CD4-positive, alpha-beta memory T cell (primary cell): ENCODE results near the gene ALMS1. TPM values are rescaled to one million over a fixed set of nuclear protein-coding genes. Genes with fewer than 3 reads are reported as not detected.

Experiments used
- CTCF ChIA-PET: fragments of 350-600 bp; sonication (Branson Sonifier 250); formaldehyde crosslinking; loops from one replicate; lab custom pipeline; 2021; ENCODE audit warnings: inconsistent platforms; ENCODE audit not compliant: partially characterized antibody; lab: Charles Lee
- POLR2A ChIA-PET: fragments of 350-600 bp; sonication (Branson Sonifier 250); formaldehyde crosslinking; loops from one replicate; lab custom pipeline; 2021; ENCODE audit not compliant: partially characterized antibody; lab: Charles Lee
- DNase-seq, 5 donors: peaks; one replicate each; pipeline versions ENCODE4 v3.0.0 to v3.0.0-alpha.2; 2020 to 2022; ENCODE audit warnings: mixed read lengths in 1 of 5
- H3K27ac ChIP-seq: one replicate; pipeline ENCODE4 v1.7.0; 2013; ENCODE audit warnings: low read depth, low read length
- H3K27me3 ChIP-seq: 2 replicates; pipeline ENCODE4 v1.7.0; 2013; ENCODE audit warnings: mild to moderate bottlenecking, low read length, moderate library complexity; ENCODE audit not compliant: insufficient read depth
- H3K36me3 ChIP-seq: 2 replicates; pipeline ENCODE4 v1.7.0; 2013; ENCODE audit warnings: mild to moderate bottlenecking, low read length, moderate library complexity; ENCODE audit not compliant: insufficient read depth
- H3K4me1 ChIP-seq: 2 replicates; pipeline ENCODE4 v1.7.0; 2013; ENCODE audit warnings: mild to moderate bottlenecking, low read length, moderate library complexity; ENCODE audit not compliant: insufficient read depth
- H3K4me3 ChIP-seq, 2 donors: one replicate each; pipeline ENCODE4 v1.7.0; 2013; ENCODE audit warnings: low read length in 2 of 2, mild to moderate bottlenecking in 1 of 2
- H3K9me3 ChIP-seq, 2 donors: one replicate each; pipeline ENCODE4 v1.7.0; 2013; ENCODE audit warnings: low read length in 2 of 2, control low read depth in 1 of 2; ENCODE audit not compliant: control insufficient read depth in 1 of 2
- H3K27ac Mint-ChIP-seq, 7 donors: one replicate each; pipeline ENCODE4 v1.8.0; 2020 to 2021; ENCODE audit warnings: mixed read lengths in 7 of 7, mild to moderate bottlenecking in 6 of 7, inconsistent platforms in 3 of 7, moderate library complexity in 3 of 7
- H3K27me3 Mint-ChIP-seq, 2 donors: one replicate each; pipeline ENCODE4 v1.8.0; 2020 to 2021; ENCODE audit warnings: mixed read lengths in 2 of 2
- H3K36me3 Mint-ChIP-seq, 2 donors: one replicate each; pipeline ENCODE4 v1.8.0; 2020 to 2021; ENCODE audit warnings: mixed read lengths in 2 of 2, inconsistent platforms in 1 of 2, mild to moderate bottlenecking in 1 of 2
- H3K4me1 Mint-ChIP-seq, 4 donors: one replicate each; pipeline ENCODE4 v1.8.0; 2020 to 2021; ENCODE audit warnings: mixed read lengths in 4 of 4, mild to moderate bottlenecking in 1 of 4
- H3K4me3 Mint-ChIP-seq, 8 donors: one replicate each; pipeline ENCODE4 v1.8.0; 2020 to 2021; ENCODE audit warnings: mixed read lengths in 8 of 8, mild to moderate bottlenecking in 7 of 8, moderate library complexity in 6 of 8, inconsistent platforms in 3 of 8
- H3K9me3 Mint-ChIP-seq, 8 donors: one replicate each; pipeline ENCODE4 v1.8.0; 2020 to 2021; ENCODE audit warnings: mixed read lengths in 8 of 8, mild to moderate bottlenecking in 5 of 8, inconsistent platforms in 3 of 8, moderate library complexity in 1 of 8
- intact Hi-C: fragments of 100-400 bp; cut with micrococcal nuclease; formaldehyde crosslinking; loops from one replicate; pipeline ENCODE4 v1.15.1; 2023
- polyA plus RNA-seq, 2 donors: library from polyadenylated mRNA; unstranded; fragments of 300-500 nt; fragmentation: Illumina TruSeq; gene quantifications; one replicate each; pipeline ENCODE4 v1.2.3, GENCODE V29; 2021
- total RNA-seq, 2 experiments: library from RNA; stranded (reverse); gene quantifications; one replicate each; pipeline ENCODE4 v1.2.3, GENCODE V29; 2021

Gene ALMS1
- total and polyA plus RNA-seq, 4 experiments from 2014 or later: 0.83 to 42.9 (median 19.5) TPM

DNA sequence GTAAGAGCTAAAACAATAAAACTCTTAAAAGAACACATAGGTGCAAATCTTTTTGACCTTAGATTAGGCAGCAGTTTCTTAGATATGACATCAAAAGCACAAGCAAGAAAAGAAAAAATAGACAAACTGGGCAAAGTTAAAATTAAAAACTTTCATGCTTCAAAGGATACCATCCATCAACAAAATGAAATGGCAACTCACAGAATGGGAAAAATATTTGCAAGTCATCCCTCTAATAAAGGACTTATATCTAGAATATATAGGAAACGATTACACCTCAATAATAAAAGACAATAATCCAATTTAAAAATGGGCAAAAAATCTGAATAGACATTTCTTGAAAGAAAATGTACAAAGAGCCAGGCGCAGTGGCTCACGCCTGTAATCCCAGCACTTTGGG, 29.5 kb upstream of the ALMS1 start:
- Mint-ChIP-seq H3K27me3 (peaks cover 13 to 17% of the 10 kb centered on the region in 2 donors), H3K27ac (peak overlapping the region in 1 of 7 donors; percentile 8), H3K9me3 (no peaks in the 10 kb centered on the region), H3K4me3 (no peak overlapping the region), H3K4me1 (peaks cover 0 to 2% (median 0%) of the 10 kb centered on the region in 4 donors), H3K36me3 (no peaks in the 10 kb centered on the region)
- no peak overlapping the region for H3K4me3 ChIP-seq
- no peak overlapping the region for H3K27ac ChIP-seq
- ChIA-PET POLR2A (no interaction called here), CTCF (no interaction called here)
- H3K4me1 ChIP-seq: no peaks in the 10 kb centered on the region
- H3K9me3 ChIP-seq: no peaks in the 10 kb centered on the region
- H3K27me3 ChIP-seq: no peaks in the 10 kb centered on the region
- no peak for DNase-seq
- intact Hi-C loops: no loop called here
- H3K36me3 ChIP-seq: no peaks in the 10 kb centered on the region

- ChIA-PET POLR2A (no interaction called here), CTCF (interaction anchor here (0.8 kb wide), 1 partner anchor 15 kb away, joined by 3 read pairs; no protein-coding TSS in a partner anchor)
- no peaks in the 10 kb centered on the region for H3K9me3 Mint-ChIP-seq
- Histone ChIP-seq H3K4me3 (no peak overlapping the region), H3K27ac (no peak overlapping the region), H3K9me3 (no peaks in the 10 kb centered on the region), H3K27me3 (no peaks in the 10 kb centered on the region), H3K36me3 (no peaks in the 10 kb centered on the region), H3K4me1 (no peaks in the 10 kb centered on the region)
- peaks cover 0 to 2% (median 0%) of the 10 kb centered on the region in 4 donors for H3K4me1 Mint-ChIP-seq
- H3K27me3 Mint-ChIP-seq: peaks cover 7 to 16% of the 10 kb centered on the region in 2 donors
- H3K4me3 Mint-ChIP-seq: no peak overlapping the region
- H3K36me3 Mint-ChIP-seq: no peaks in the 10 kb centered on the region
- intact Hi-C loops: no loop called here
- H3K27ac Mint-ChIP-seq: no peak overlapping the region
- DNase-seq: no peak
Measured at GRCh38 chr2:73359915-73360697, 25.5 kb upstream of the ALMS1 start.

DNA sequence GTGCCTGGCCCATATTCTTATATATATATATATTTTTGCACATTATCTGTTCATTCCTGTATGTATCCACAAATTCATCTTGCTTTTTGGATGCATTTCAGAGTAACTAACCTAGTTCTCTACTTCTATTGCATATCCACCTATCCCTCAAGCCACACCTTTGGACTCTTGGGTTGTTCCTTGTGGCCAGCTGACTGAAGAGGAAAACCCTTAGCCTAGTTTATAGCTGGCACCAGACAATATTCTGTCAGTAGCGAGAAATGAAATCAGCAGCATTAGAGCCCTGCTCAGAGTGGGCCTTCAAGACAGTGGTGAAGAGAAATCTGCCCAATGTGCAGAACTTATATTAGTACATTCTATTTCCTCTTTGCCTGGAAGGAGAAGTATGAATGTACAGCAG, 19.6 kb upstream of the ALMS1 start:
- POLR2A ChIA-PET: no interaction called here
- no peaks in the 10 kb centered on the region for H3K36me3 ChIP-seq
- intact Hi-C loops: no loop called here
- no peaks in the 10 kb centered on the region for H3K9me3 ChIP-seq
- H3K4me3 ChIP-seq: no peak overlapping the region
- DNase-seq: no peak
- Mint-ChIP-seq H3K4me1 (no peaks in the 10 kb centered on the region), H3K4me3 (no peak overlapping the region), H3K9me3 (peaks cover 0 to 6% (median 4%) of the 10 kb centered on the region in 8 donors), H3K27ac (no peak overlapping the region), H3K36me3 (no peaks in the 10 kb centered on the region), H3K27me3 (peaks cover 2 to 13% of the 10 kb centered on the region in 2 donors)
- no peaks in the 10 kb centered on the region for H3K4me1 ChIP-seq
- CTCF ChIA-PET: no interaction called here
- H3K27me3 ChIP-seq: no peaks in the 10 kb centered on the region
- no peak overlapping the region for H3K27ac ChIP-seq

- no peak for DNase-seq
- peaks cover 7 to 13% of the 10 kb centered on the region in 2 donors for H3K27me3 Mint-ChIP-seq
- H3K9me3 ChIP-seq: no peaks in the 10 kb centered on the region
- no peaks in the 10 kb centered on the region for H3K27me3 ChIP-seq
- intact Hi-C loops: no loop called here
- POLR2A ChIA-PET: no interaction called here
- CTCF ChIA-PET: no interaction called here
- no peaks in the 10 kb centered on the region for H3K36me3 Mint-ChIP-seq
- no peaks in the 10 kb centered on the region for H3K36me3 ChIP-seq
- H3K27ac ChIP-seq: no peak overlapping the region
- H3K4me1 Mint-ChIP-seq: no peaks in the 10 kb centered on the region
- no peak overlapping the region for H3K4me3 Mint-ChIP-seq
- H3K4me1 ChIP-seq: no peaks in the 10 kb centered on the region
- no peak overlapping the region for H3K4me3 ChIP-seq
- peaks cover 0 to 7% (median 4%) of the 10 kb centered on the region in 8 donors for H3K9me3 Mint-ChIP-seq
- no peak overlapping the region for H3K27ac Mint-ChIP-seq
Measured at GRCh38 chr2:73368781-73369180, 16.9 kb upstream of the ALMS1 start.

- Histone ChIP-seq H3K27ac (no peak overlapping the region), H3K4me1 (no peaks in the 10 kb centered on the region), H3K36me3 (no peaks in the 10 kb centered on the region), H3K4me3 (no peak overlapping the region), H3K27me3 (no peaks in the 10 kb centered on the region), H3K9me3 (no peaks in the 10 kb centered on the region)
- Mint-ChIP-seq H3K36me3 (no peaks in the 10 kb centered on the region), H3K4me3 (no peak overlapping the region), H3K9me3 (peaks cover 0 to 7% (median 4%) of the 10 kb centered on the region in 8 donors), H3K4me1 (no peaks in the 10 kb centered on the region), H3K27me3 (peaks cover 14 to 21% of the 10 kb centered on the region in 2 donors), H3K27ac (no peak overlapping the region)
- CTCF ChIA-PET: no interaction called here
- intact Hi-C loops: no loop called here
- POLR2A ChIA-PET: no interaction called here
- DNase-seq: no peak
Measured at GRCh38 chr2:73370348-73370747, 15.3 kb upstream of the ALMS1 start.

- H3K36me3 Mint-ChIP-seq: no peaks in the 10 kb centered on the region
- CTCF ChIA-PET: no interaction called here
- intact Hi-C loops: no loop called here
Measured at GRCh38 chr2:73373344-73373743, 12.3 kb upstream of the ALMS1 start.

GRCh38 chr2:73374269-73374668, 11.4 kb upstream of the ALMS1 start:
- H3K4me1 Mint-ChIP-seq: no peaks in the 10 kb centered on the region
- Histone ChIP-seq H3K27ac (no peak overlapping the region), H3K9me3 (no peaks in the 10 kb centered on the region), H3K27me3 (no peaks in the 10 kb centered on the region), H3K4me3 (no peak overlapping the region), H3K36me3 (no peaks in the 10 kb centered on the region), H3K4me1 (no peaks in the 10 kb centered on the region)
- intact Hi-C loops: no loop called here
- peaks cover 30 to 32% of the 10 kb centered on the region in 2 donors for H3K27me3 Mint-ChIP-seq
- POLR2A ChIA-PET: no interaction called here
- CTCF ChIA-PET: no interaction called here
- H3K36me3 Mint-ChIP-seq: no peaks in the 10 kb centered on the region
- H3K9me3 Mint-ChIP-seq: peaks cover 5 to 15% (median 9%) of the 10 kb centered on the region in 8 donors
- H3K4me3 Mint-ChIP-seq: no peak overlapping the region
- H3K27ac Mint-ChIP-seq: no peak overlapping the region
- DNase-seq: no peak

More at GRCh38 chr2:73373344-73373743, 12.3 kb upstream of the ALMS1 start:
- Mint-ChIP-seq H3K27ac (no peak overlapping the region), H3K27me3 (peaks cover 26 to 31% of the 10 kb centered on the region in 2 donors), H3K4me3 (no peak overlapping the region), H3K9me3 (peaks cover 5 to 15% (median 9%) of the 10 kb centered on the region in 8 donors), H3K4me1 (no peaks in the 10 kb centered on the region)
- no peaks in the 10 kb centered on the region for H3K4me1 ChIP-seq
- no peaks in the 10 kb centered on the region for H3K36me3 ChIP-seq
- no peaks in the 10 kb centered on the region for H3K27me3 ChIP-seq
- no peaks in the 10 kb centered on the region for H3K9me3 ChIP-seq
- DNase-seq: no peak
- POLR2A ChIA-PET: no interaction called here
- no peak overlapping the region for H3K4me3 ChIP-seq
- H3K27ac ChIP-seq: no peak overlapping the region
